ENCODE data around the gene ELF1. TPM values are rescaled to one million over a fixed set of nuclear protein-coding genes. Genes with fewer than 3 reads are reported as not detected.

The ELF1 gene
- total and polyA plus RNA-seq, 2 of the 4 experiments (the other 2 are of a cell fraction), result 25.4 to 27.6 TPM

DNA sequence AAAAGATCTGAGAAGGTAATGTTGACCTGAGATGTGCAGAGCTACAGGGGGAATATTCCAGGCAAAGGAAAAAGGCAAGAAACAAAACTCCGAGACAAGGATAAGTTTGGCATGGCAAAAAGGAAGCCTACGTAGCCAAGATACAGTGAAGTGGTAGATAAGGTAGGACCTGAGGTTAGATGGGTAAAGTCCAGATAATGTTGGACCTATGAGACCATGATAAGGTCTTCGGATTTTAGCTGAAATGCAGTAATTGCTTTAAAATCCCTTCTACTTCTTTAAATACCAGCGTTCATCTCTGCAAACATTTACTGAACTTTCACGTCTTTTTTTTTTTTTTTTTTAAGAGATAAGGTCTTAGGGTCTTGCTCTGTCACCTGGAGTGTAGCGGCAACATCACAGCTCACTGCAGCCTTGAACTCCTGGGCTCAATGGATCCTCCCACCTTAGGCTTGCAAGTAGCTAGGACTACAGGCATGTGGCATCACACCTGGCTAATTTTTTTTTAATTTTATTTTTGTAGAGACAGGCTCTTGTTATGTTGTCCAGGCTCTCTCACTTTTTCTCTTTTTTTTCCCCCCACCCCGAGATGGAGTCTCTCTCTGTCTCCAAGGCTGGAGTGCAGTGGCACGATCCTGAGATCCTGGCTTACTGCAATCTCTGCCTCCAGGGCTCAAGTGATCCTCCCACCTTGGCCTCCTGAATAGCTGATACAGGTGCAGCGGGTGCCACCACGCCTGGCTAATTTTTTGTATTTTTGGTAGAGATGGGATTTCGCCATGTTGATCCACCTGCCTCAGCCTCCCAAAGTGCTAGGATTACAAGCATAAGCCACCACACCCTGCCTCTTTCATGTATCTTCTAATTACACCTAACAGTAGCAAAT lies 38.0 kb upstream of the ELF1 start:
- Histone ChIP-seq H3K56ac (ENCODE audit: extremely low read depth, insufficient read depth, low read length) (no peak overlapping the region), H3K79me1 (ENCODE audit: low read depth in 1 of 2, low read length in 2 of 2) (peaks cover 2 to 46% of the 10 kb centered on the region in 2 experiments; a peak in 3 of 4 replicates), H3K9me1 (ENCODE audit: insufficient read depth, low read length) (peaks cover 15% of the 10 kb centered on the region), H2AK9ac (replicated peaks; ENCODE audit: low read depth, low read length, poor library complexity) (no peak overlapping the region), H3K9me3 (ENCODE audit: control insufficient read depth, insufficient read depth, low read length) (no peaks in the 10 kb centered on the region), H4K91ac (ENCODE audit: insufficient read depth, low read depth, low read length) (no peak overlapping the region), H3K4me2 (ENCODE audit: low read depth, low read length) (no peak overlapping the region), H3K9ac (ENCODE audit: low read depth, low read length) (no peak overlapping the region), H3K14ac (replicated peaks; ENCODE audit: low read depth, low read length) (no peak overlapping the region), H3K23ac (ENCODE audit: low read depth, low read length) (peak overlapping the region; percentile 82), H3K4me3 (ENCODE audit: insufficient read depth, low read depth, low read length) (no peak overlapping the region), H2AFZ (replicated peaks; ENCODE audit: low read length, poor library complexity) (no peak overlapping the region), H2BK15ac (ENCODE audit: low read depth, low read length) (no peak overlapping the region), H3K27ac (ENCODE audit: insufficient read depth, low read length) (no peak overlapping the region), H3K4me1 (ENCODE audit: control insufficient read depth, insufficient read depth, low read length) (peaks cover 12% of the 10 kb centered on the region), H3K36me3 (ENCODE audit: control insufficient read depth, insufficient read depth, low read length) (peaks cover 2% of the 10 kb centered on the region; the same call in 1 of the 2 replicates), H2BK5ac (ENCODE audit: low read depth, low read length, poor library complexity, severe bottlenecking) (no peak overlapping the region), H4K8ac (ENCODE audit: low read depth in 2 of 2, low read length in 2 of 2) (no peak overlapping the region), H4K5ac (ENCODE audit: low read depth, low read length) (no peak overlapping the region), H3K27me3 (ENCODE audit: control insufficient read depth, insufficient read depth, low read length) (no peaks in the 10 kb centered on the region), H3K4ac (ENCODE audit: low read depth, low read length) (no peak overlapping the region), H3K18ac (ENCODE audit: low read depth, low read length) (no peak overlapping the region), H2AK5ac (ENCODE audit: low read depth, low read length) (0 out of 2 replicates have a peak overlapping the region, but pooled peaks have one; percentile 35), H4K20me1 (ENCODE audit: insufficient read depth, low read length) (peaks cover 63% of the 10 kb centered on the region), H2BK120ac (ENCODE audit: low read depth, low read length) (no peak overlapping the region), H2BK20ac (ENCODE audit: low read depth, low read length) (no peak overlapping the region)
- intact Hi-C loops (cut with micrococcal nuclease), result loop anchor here (10.0 kb wide), 1 partner anchor 282 kb away; the partner anchor contains the start of gene MRPS31
- in situ Hi-C loops (cut with MboI; ENCODE audit: low sequenced_read_pairs), result loop anchor here (10.0 kb wide), 1 partner anchor 272 kb away; the partner anchor contains the start of gene SLC25A15
- no TSS peak for BruUV-seq (replicated peaks)
- TF ChIP-seq, protein P1, sequence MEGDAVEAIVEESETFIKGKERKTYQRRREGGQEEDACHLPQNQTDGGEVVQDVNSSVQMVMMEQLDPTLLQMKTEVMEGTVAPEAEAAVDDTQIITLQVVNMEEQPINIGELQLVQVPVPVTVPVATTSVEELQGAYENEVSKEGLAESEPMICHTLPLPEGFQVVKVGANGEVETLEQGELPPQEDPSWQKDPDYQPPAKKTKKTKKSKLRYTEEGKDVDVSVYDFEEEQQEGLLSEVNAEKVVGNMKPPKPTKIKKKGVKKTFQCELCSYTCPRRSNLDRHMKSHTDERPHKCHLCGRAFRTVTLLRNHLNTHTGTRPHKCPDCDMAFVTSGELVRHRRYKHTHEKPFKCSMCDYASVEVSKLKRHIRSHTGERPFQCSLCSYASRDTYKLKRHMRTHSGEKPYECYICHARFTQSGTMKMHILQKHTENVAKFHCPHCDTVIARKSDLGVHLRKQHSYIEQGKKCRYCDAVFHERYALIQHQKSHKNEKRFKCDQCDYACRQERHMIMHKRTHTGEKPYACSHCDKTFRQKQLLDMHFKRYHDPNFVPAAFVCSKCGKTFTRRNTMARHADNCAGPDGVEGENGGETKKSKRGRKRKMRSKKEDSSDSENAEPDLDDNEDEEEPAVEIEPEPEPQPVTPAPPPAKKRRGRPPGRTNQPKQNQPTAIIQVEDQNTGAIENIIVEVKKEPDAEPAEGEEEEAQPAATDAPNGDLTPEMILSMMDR (conservative IDR thresholded peaks at IDR 0.05; ENCODE audit: low read depth, low read length), result no peak
- TF ChIP-seq BHLHE40 (IDR thresholded peaks at IDR 0.05; ENCODE audit: low read depth, low read length) (no peak), RCOR1 (IDR thresholded peaks at IDR 0.05; ENCODE audit: insufficient replicate concordance, low read length) (no peak), MAZ (IDR thresholded peaks at IDR 0.05; ENCODE audit: borderline replicate concordance, low read depth, low read length) (no peak), FOS (IDR thresholded peaks at IDR 0.05; ENCODE audit: low read depth, low read length) (no peak), CHD1 (IDR thresholded peaks at IDR 0.05; ENCODE audit: low read depth, low read length) (no peak), RFX5 (IDR thresholded peaks at IDR 0.05; ENCODE audit: low read depth, low read length) (no peak), RAD21 (IDR thresholded peaks at IDR 0.05; ENCODE audit: low read length) (no peak), MXI1 (IDR thresholded peaks at IDR 0.05; ENCODE audit: borderline replicate concordance, low read depth, low read length) (no peak), POLR2A (IDR thresholded peaks at IDR 0.05; ENCODE audit: low read depth, low read length) (no peak), CEBPB (IDR thresholded peaks at IDR 0.05; ENCODE audit: low read depth, low read length) (no peak), SMC3 (IDR thresholded peaks at IDR 0.05; ENCODE audit: low read depth, low read length) (no peak)
- TF ChIP-seq, protein P2, sequence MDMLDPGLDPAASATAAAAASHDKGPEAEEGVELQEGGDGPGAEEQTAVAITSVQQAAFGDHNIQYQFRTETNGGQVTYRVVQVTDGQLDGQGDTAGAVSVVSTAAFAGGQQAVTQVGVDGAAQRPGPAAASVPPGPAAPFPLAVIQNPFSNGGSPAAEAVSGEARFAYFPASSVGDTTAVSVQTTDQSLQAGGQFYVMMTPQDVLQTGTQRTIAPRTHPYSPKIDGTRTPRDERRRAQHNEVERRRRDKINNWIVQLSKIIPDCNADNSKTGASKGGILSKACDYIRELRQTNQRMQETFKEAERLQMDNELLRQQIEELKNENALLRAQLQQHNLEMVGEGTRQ (IDR thresholded peaks at IDR 0.05; ENCODE audit: low read depth, low read length), result no peak
- TF ChIP-seq, protein P3, sequence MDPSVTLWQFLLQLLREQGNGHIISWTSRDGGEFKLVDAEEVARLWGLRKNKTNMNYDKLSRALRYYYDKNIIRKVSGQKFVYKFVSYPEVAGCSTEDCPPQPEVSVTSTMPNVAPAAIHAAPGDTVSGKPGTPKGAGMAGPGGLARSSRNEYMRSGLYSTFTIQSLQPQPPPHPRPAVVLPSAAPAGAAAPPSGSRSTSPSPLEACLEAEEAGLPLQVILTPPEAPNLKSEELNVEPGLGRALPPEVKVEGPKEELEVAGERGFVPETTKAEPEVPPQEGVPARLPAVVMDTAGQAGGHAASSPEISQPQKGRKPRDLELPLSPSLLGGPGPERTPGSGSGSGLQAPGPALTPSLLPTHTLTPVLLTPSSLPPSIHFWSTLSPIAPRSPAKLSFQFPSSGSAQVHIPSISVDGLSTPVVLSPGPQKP (IDR thresholded peaks at IDR 0.05; ENCODE audit: borderline replicate concordance, low read depth, low read length), result no peak
- ChIA-PET POLR2A (ENCODE audit: unreplicated experiment) (no interaction called here), CTCF (interaction anchor here (0.6 kb wide), 1 partner anchor 55 kb away, joined by 3 read pairs; no protein-coding TSS in a partner anchor)
- no peak for ATAC-seq (ENCODE audit: low read depth)
- WGBS, 2 experiments (ENCODE audit: extremely low coverage in 2 of 2, insufficient read length in 1 of 2), result 85% methylated on average over 2 of the region's 11 CpGs; no CpG with 5 or more reads in 1 of the 2 experiments
- dilution Hi-C loops (cut with HindIII; ENCODE audit: low sequenced_read_pairs, unreplicated experiment), result no loop called here
- no peak for DNase-seq
